Measurements from ENCODE around the gene CSTF1.
"Not testable (repeated sequence)": the region's sequence is repeated elsewhere in the genome, so short reads cannot be mapped to it uniquely, and the experiment has no call there.

CSTF1 gene

DNA sequence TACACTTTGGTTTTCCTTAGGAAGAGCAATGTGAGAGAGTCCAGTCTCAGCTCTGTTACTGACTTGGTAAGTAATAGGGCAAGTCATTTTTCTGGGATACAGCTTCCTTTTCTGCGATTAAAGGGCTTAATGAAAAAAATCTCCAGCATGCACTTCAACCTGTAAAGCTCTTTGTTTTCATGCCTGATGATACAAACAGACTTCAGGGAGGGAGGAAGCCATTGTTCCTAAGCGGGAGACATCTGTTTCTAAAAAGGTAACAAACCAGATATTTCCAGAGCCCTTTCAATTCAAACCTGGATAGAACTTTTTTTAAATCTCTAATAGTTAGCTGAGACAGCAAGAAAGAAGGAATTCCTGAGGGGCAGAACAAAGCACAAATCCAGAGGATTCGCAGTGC lies 14.5 kb downstream of the CSTF1 start:
- no peak for DNase-seq
- TF ChIP-seq, protein P1, sequence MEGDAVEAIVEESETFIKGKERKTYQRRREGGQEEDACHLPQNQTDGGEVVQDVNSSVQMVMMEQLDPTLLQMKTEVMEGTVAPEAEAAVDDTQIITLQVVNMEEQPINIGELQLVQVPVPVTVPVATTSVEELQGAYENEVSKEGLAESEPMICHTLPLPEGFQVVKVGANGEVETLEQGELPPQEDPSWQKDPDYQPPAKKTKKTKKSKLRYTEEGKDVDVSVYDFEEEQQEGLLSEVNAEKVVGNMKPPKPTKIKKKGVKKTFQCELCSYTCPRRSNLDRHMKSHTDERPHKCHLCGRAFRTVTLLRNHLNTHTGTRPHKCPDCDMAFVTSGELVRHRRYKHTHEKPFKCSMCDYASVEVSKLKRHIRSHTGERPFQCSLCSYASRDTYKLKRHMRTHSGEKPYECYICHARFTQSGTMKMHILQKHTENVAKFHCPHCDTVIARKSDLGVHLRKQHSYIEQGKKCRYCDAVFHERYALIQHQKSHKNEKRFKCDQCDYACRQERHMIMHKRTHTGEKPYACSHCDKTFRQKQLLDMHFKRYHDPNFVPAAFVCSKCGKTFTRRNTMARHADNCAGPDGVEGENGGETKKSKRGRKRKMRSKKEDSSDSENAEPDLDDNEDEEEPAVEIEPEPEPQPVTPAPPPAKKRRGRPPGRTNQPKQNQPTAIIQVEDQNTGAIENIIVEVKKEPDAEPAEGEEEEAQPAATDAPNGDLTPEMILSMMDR (IDR thresholded peaks at IDR 0.05; ENCODE audit: low read depth, low read length) = no peak
- Histone ChIP-seq H3K27me3 (no peaks in the 10 kb centered on the region), H3K4me1 (no peaks in the 10 kb centered on the region), H3K4me3 (ENCODE audit: low read depth, low read length) (no peak overlapping the region), H3K36me3 (peaks cover 46% of the 10 kb centered on the region), H3K9me3 (no peaks in the 10 kb centered on the region)

DNA sequence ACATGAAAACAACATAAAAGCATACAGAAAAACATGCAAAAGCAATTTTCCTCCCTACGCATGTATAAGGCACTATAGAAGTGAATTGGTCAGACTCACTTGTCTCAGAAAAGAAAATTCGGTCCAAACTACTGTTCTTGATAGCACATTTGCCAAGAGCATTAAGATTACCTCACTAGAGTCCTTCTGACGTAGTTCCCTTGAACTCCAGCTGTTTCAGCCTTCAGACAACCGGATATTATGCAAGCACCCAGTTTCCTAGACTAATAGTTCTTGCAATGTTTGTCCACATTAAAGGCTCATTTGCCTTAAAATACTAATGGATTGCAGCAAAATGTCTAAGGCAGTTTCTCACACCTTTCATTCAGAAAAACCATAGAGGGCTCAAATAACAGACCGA lies 17.1 kb downstream of the CSTF1 start:
- Histone ChIP-seq H3K9me3 (no peaks in the 10 kb centered on the region), H3K27me3 (no peaks in the 10 kb centered on the region), H3K36me3 (peaks cover 30% of the 10 kb centered on the region), H3K4me3 (ENCODE audit: low read depth, low read length) (no peak overlapping the region), H3K4me1 (no peaks in the 10 kb centered on the region)
- TF ChIP-seq, protein P1 (IDR thresholded peaks at IDR 0.05; ENCODE audit: low read depth, low read length) = no peak
- DNase-seq = no peak

DNA sequence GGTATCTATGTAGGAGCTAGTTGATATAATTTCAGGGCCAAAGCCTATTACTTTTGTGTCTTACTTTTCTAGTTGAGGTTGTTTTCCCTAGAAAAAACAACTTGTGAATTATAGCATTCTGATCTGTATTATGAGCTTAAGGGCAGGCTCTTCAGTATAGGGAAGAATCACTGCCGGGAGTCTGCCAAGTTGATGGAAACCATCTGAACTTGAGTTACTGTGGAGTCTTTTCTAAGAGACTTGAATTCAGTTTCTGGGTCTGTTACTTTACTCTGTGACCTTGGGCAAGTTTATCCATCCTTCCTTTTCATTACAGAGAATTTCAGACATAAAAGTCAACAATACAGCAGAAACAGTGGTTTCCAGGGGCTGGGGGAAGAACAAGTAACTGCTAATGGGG lies 17.5 kb downstream of the CSTF1 start:
- no peaks in the 10 kb centered on the region for H3K27me3 ChIP-seq
- no peaks in the 10 kb centered on the region for H3K4me1 ChIP-seq
- H3K4me3 ChIP-seq (ENCODE audit: low read depth, low read length) = no peak overlapping the region
- TF ChIP-seq, protein P1 (IDR thresholded peaks at IDR 0.05; ENCODE audit: low read depth, low read length) = no peak
- H3K9me3 ChIP-seq = no peaks in the 10 kb centered on the region
- no peak for DNase-seq
- peaks cover 27% of the 10 kb centered on the region for H3K36me3 ChIP-seq

DNA sequence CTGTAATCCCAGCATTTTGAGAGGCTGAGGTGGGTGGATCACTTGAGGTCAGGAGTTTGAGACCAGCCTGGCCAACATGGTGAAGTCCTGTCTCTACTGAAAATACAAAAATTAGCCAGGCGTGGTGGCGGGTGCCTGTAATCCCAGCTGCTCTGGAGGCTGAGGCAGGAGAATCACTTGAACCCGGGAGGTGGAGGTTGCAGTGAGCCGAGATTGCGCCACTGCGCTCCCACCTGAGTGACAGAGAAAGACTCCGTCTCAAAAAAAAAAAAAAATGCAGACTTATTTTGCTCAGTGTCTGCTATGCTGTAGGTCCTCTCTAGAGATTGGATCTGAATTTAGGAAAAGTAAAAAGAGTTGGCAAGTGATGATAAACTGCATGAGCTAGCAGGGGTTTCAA lies 18.8 kb downstream of the CSTF1 start:
- not testable (repeated sequence) for DNase-seq; H3K4me1 ChIP-seq; H3K27me3 ChIP-seq; H3K9me3 ChIP-seq; H3K4me3 ChIP-seq (ENCODE audit: low read depth, low read length)
- H3K36me3 ChIP-seq = peaks cover 16% of the 10 kb centered on the region

DNA sequence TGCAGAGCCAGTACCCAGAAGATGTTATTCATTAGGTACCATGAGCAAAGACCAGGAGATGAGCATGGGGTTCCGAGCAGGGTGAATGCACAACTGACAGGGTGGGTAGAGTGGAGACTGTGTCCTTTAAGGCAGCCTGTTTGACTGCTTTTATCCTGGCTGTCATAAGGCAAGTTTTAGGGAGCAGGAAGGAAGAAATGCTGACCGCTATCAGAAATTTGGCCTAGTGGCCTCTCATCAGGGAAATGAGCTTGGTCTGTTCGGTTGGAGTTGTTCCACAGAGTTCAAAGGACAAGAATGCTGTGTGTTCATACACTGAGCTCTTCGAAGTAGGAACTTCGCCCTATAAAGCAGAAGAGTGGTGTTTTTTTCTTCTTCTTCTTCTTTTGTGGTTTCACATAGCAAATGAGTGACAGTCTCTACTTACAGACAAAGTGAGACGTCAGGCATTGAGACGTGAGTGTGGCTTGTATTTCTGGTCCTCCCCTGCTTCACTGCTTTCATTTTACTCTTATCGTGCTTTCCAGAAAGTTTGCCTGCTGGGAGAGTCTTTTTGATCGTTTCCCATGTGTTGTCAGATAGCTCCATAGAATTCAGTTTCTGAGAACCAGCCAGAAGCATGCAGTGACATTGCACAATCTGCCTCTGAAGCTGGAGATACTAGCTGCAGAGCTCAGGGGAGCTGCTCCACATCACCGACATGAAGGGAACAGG lies 19.5 kb downstream of the CSTF1 start, which contains the start of gene CASS4:
TSS of gene CASS4 (plus strand) at position 502 of the 714 bp plus-strand sequence. CDS start at position 701, 199 bp downstream.
- no peaks in the 10 kb centered on the region for H3K4me1 ChIP-seq
- no peak for DNase-seq

DNA sequence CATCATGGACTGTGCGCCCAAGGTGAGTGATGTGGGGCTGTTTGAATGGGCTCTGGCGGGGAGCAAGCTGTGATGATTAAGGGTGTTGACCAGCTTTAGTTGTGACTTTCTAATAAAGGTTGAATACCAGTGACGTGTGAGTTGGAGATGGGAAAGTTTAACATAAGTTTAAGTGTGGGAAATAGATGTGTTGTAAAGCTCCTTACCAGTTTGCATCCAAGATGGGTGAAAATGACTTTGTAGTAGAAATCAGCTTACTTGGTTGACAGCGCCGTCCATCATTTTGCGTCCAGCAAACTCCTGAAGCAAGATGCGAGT lies 20.0 kb downstream of the CSTF1 start:
- TF ChIP-seq, protein P1 (IDR thresholded peaks at IDR 0.05; ENCODE audit: low read depth, low read length) = no peak
- H3K4me3 ChIP-seq (ENCODE audit: low read depth, low read length) = no peak overlapping the region

More for the DNA sequence above, 19.5 kb downstream of the CSTF1 start, which contains the start of gene CASS4:
- Histone ChIP-seq H3K36me3 (peaks cover 14% of the 10 kb centered on the region), H3K9me3 (no peaks in the 10 kb centered on the region), H3K4me3 (ENCODE audit: low read depth, low read length) (no peak within 1 kb of the TSS), H3K27me3 (no peaks in the 10 kb centered on the region)
- TF ChIP-seq, protein P1 (IDR thresholded peaks at IDR 0.05; ENCODE audit: low read depth, low read length) = no peak

More for the DNA sequence above, 20.0 kb downstream of the CSTF1 start:
- no peak for DNase-seq
- peaks cover 9% of the 10 kb centered on the region for H3K36me3 ChIP-seq
- no peaks in the 10 kb centered on the region for H3K27me3 ChIP-seq
- no peaks in the 10 kb centered on the region for H3K9me3 ChIP-seq
- no peaks in the 10 kb centered on the region for H3K4me1 ChIP-seq
